ENCODE data around the gene LRRC3. TPM values are rescaled to one million over a fixed set of nuclear protein-coding genes. Genes with fewer than 3 reads are reported as not detected.

The LRRC3 gene
- total RNA-seq = 13.5 TPM

GRCh38 chr21:44454747-44455523 lies at the start of gene LRRC3:
Gene LRRC3, plus strand, starts transcription at chr21:44455510. Its CDS starts 1,135 bp downstream, at chr21:44456645.

Small RNA genes within 50 kb of the gene (small RNA-seq; reads per million reads assigned to genes)
- gene RF00285 (ENCODE audit: low replicate concordance) = not detected

Other genes starting within 250 kb of the LRRC3 start
- 0.31 TPM for gene ICOSLG, start 214.6 kb upstream of the LRRC3 start, total RNA-seq
- not detected for gene DNMT3L, start 193.6 kb upstream of the LRRC3 start, total RNA-seq
- not detected for gene AIRE, start 169.6 kb upstream of the LRRC3 start, total RNA-seq
- gene PFKL, start 155.5 kb upstream of the LRRC3 start, total RNA-seq = 106 TPM
- gene CFAP410, start 116.1 kb upstream of the LRRC3 start, total RNA-seq = 15.3 TPM
- 2.8 TPM for gene TRPM2, start 101.9 kb upstream of the LRRC3 start, total RNA-seq
- gene KRTAP10-1, start 84.7 kb downstream of the LRRC3 start, total RNA-seq = not detected
- not detected for gene KRTAP10-2, start 96.0 kb downstream of the LRRC3 start, total RNA-seq
- gene KRTAP10-3, start 103.3 kb downstream of the LRRC3 start, total RNA-seq = not detected
- gene KRTAP10-4, start 118.2 kb downstream of the LRRC3 start, total RNA-seq = not detected
- not detected for gene KRTAP10-5, start 125.1 kb downstream of the LRRC3 start, total RNA-seq
- not detected for gene KRTAP10-6, start 137.0 kb downstream of the LRRC3 start, total RNA-seq
- gene KRTAP10-7, start 145.1 kb downstream of the LRRC3 start, total RNA-seq = not detected
- not detected for gene KRTAP10-8, start 156.6 kb downstream of the LRRC3 start, total RNA-seq
- not detected for gene KRTAP10-9, start 171.6 kb downstream of the LRRC3 start, total RNA-seq
- gene KRTAP10-10, start 181.8 kb downstream of the LRRC3 start, total RNA-seq = not detected
- gene KRTAP10-11, start 190.9 kb downstream of the LRRC3 start, total RNA-seq = not detected
- not detected for gene KRTAP12-4, start 199.1 kb downstream of the LRRC3 start, total RNA-seq
- gene KRTAP12-3, start 202.4 kb downstream of the LRRC3 start, total RNA-seq = not detected
- gene KRTAP12-2, start 211.4 kb downstream of the LRRC3 start, total RNA-seq = not detected
- gene KRTAP12-1, start 226.7 kb downstream of the LRRC3 start, total RNA-seq = not detected
- not detected for gene KRTAP10-12, start 241.7 kb downstream of the LRRC3 start, total RNA-seq